Activated T-helper 2 cell treated with anti-CD3 and anti-CD28 coated beads, Interferon-gamma antibody, Interleukin-2, Interleukin-4, amounts not matched to agents 10 μg/mL and 5 μg/mL and 100 μg/mL, durations not matched to agents 14 hours and 24 hours and 36 hours (primary cell): ENCODE results near the gene ZMAT2. TPM values are rescaled to one million over a fixed set of nuclear protein-coding genes. Genes with fewer than 3 reads are reported as not detected.
"Not testable (repeated sequence)": the region's sequence is repeated elsewhere in the genome, so short reads cannot be mapped to it uniquely, and the experiment has no call there.

Experiments used
- DNase-seq: peaks from one replicate; pipeline ENCODE4 v3.0.0; 2021; ENCODE audit warnings: low spot score
- H3K27ac Mint-ChIP-seq: one replicate; pipeline ENCODE4 v1.8.0; 2021; ENCODE audit warnings: mixed read lengths
- H3K27me3 Mint-ChIP-seq: one replicate; pipeline ENCODE4 v1.8.0; 2021; ENCODE audit warnings: low read depth, mixed read lengths
- H3K36me3 Mint-ChIP-seq: one replicate; pipeline ENCODE4 v1.8.0; 2021; ENCODE audit warnings: low read depth, mixed read lengths
- H3K4me1 Mint-ChIP-seq: one replicate; pipeline ENCODE4 v1.8.0; 2021; ENCODE audit warnings: low read depth, mixed read lengths
- H3K4me3 Mint-ChIP-seq: one replicate; pipeline ENCODE4 v1.8.0; 2021; ENCODE audit warnings: low read depth, mild to moderate bottlenecking, moderate library complexity, mixed read lengths
- H3K9me3 Mint-ChIP-seq: one replicate; pipeline ENCODE4 v1.8.0; 2021; ENCODE audit warnings: mixed read lengths
- intact Hi-C: fragments of 100-400 bp; cut with micrococcal nuclease; formaldehyde crosslinking; loops from one replicate; pipeline ENCODE4 v1.15.1; 2023
- total RNA-seq: library from RNA; stranded (reverse); gene quantifications from 2 replicates; pipeline ENCODE4 v1.2.3, GENCODE V29; 2022

The ZMAT2 gene
- total RNA-seq, 1 donor from 2014 or later: 53.4 TPM

GRCh38 chr5:140677947-140678346 is 22.3 kb upstream of the ZMAT2 start:
- Mint-ChIP-seq H3K4me1 (peaks cover 4% of the 10 kb centered on the region), H3K27ac (no peak overlapping the region)

DNA sequence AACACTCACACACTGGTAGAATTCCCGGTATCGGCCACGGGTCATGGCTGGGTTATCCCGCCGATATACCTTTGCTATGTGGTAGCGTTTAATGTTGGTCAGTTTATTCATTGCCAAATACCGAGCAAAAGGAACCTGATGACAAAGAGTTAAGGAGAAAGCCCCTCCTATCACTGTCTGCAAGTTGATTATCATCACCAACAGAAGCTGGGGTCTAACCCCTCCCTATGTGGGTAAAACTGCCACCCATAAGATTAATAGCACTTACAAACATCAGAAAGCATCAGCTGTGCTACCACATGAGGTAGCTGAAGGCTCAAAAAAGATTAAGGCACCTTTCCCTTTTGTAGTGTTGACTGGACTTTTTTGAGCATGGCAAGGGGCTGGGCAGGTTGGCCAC is 21.3 kb upstream of the ZMAT2 start:
- peaks cover 71% of the 10 kb centered on the region for H3K36me3 Mint-ChIP-seq
- no peak for DNase-seq
- no peaks in the 10 kb centered on the region for H3K27me3 Mint-ChIP-seq
- no peak overlapping the region for H3K4me3 Mint-ChIP-seq
- intact Hi-C loops: no loop called here
- H3K9me3 Mint-ChIP-seq: no peaks in the 10 kb centered on the region
- H3K27ac Mint-ChIP-seq: no peak overlapping the region
- peaks cover 4% of the 10 kb centered on the region for H3K4me1 Mint-ChIP-seq

More at GRCh38 chr5:140677947-140678346, 22.3 kb upstream of the ZMAT2 start:
- H3K4me3 Mint-ChIP-seq: no peak overlapping the region
- no peaks in the 10 kb centered on the region for H3K9me3 Mint-ChIP-seq
- intact Hi-C loops: loop anchor here (2.0 kb wide), 1 partner anchor 13 kb away; the partner anchor contains the start of genes HARS1 and HARS2
- DNase-seq: no peak
- H3K36me3 Mint-ChIP-seq: peaks cover 72% of the 10 kb centered on the region
- H3K27me3 Mint-ChIP-seq: no peaks in the 10 kb centered on the region

- Mint-ChIP-seq H3K9me3 (no peaks in the 10 kb centered on the region), H3K36me3 (peaks cover 48% of the 10 kb centered on the region), H3K4me3 (peak overlapping the region; percentile 97), H3K4me1 (peaks cover 20% of the 10 kb centered on the region), H3K27me3 (no peaks in the 10 kb centered on the region), H3K27ac (peak overlapping the region; percentile 91)
- DNase-seq: no peak
- intact Hi-C loops: loop anchor here (2.0 kb wide), 4 partner anchors 14 to 290 kb away; partner anchors contain the start of genes ANKHD1 and TMCO6
Observed at GRCh38 chr5:140690376-140690932, 9.8 kb upstream of the ZMAT2 start.

- Mint-ChIP-seq H3K36me3 (peaks cover 55% of the 10 kb centered on the region), H3K27ac (peak within 1 kb of the TSS; percentile 91), H3K9me3 (no peaks in the 10 kb centered on the region), H3K27me3 (no peaks in the 10 kb centered on the region), H3K4me3 (peak within 1 kb of the TSS; percentile 97), H3K4me1 (peaks cover 20% of the 10 kb centered on the region)
- intact Hi-C loops: loop anchor here (1.0 to 2.0 kb wide), 8 partner anchors 9 to 290 kb away; partner anchors contain the start of genes ANKHD1, APBB3, IK and NDUFA2
- peak; percentile 79 for DNase-seq
Observed at GRCh38 chr5:140690941-140691924, 9.0 kb upstream of the ZMAT2 start, which contains the start of the genes HARS1 and HARS2. HARS1 (minus strand) TSS chr5:140691370; CDS start chr5:140691304, 66 bp downstream. HARS2 (plus strand) TSS chr5:140691455; CDS start chr5:140691649, 194 bp downstream.

- H3K36me3 Mint-ChIP-seq: peaks cover 70% of the 10 kb centered on the region
- H3K27me3 Mint-ChIP-seq: no peaks in the 10 kb centered on the region
- peaks cover 13% of the 10 kb centered on the region for H3K4me1 Mint-ChIP-seq
- no peak overlapping the region for H3K27ac Mint-ChIP-seq
- no peak for DNase-seq
- intact Hi-C loops: no loop called here
- no peak overlapping the region for H3K4me3 Mint-ChIP-seq
- no peaks in the 10 kb centered on the region for H3K9me3 Mint-ChIP-seq
Observed at GRCh38 chr5:140694276-140694675, 6.0 kb upstream of the ZMAT2 start.

- H3K27me3 Mint-ChIP-seq: no peaks in the 10 kb centered on the region
- DNase-seq: no peak
- no peaks in the 10 kb centered on the region for H3K9me3 Mint-ChIP-seq
- intact Hi-C loops: no loop called here
- no peak overlapping the region for H3K27ac Mint-ChIP-seq
- peaks cover 73% of the 10 kb centered on the region for H3K36me3 Mint-ChIP-seq
- H3K4me1 Mint-ChIP-seq: peaks cover 14% of the 10 kb centered on the region
- H3K4me3 Mint-ChIP-seq: no peak overlapping the region
Observed at GRCh38 chr5:140696891-140697492, 3.3 kb upstream of the ZMAT2 start.

GRCh38 chr5:140707812-140708211 is 7.6 kb downstream of the ZMAT2 start:
- H3K27ac Mint-ChIP-seq: no peak overlapping the region

GRCh38 chr5:140708787-140709186 is 8.5 kb downstream of the ZMAT2 start:
- H3K4me3 Mint-ChIP-seq, H3K27ac Mint-ChIP-seq, H3K27me3 Mint-ChIP-seq, DNase-seq, intact Hi-C loops, H3K9me3 Mint-ChIP-seq: not testable (repeated sequence)
- Mint-ChIP-seq H3K36me3 (peaks cover 36% of the 10 kb centered on the region), H3K4me1 (peaks cover 16% of the 10 kb centered on the region)

More at GRCh38 chr5:140707812-140708211, 7.6 kb downstream of the ZMAT2 start:
- H3K27me3 Mint-ChIP-seq: no peaks in the 10 kb centered on the region
- H3K4me1 Mint-ChIP-seq: peaks cover 15% of the 10 kb centered on the region
- H3K4me3 Mint-ChIP-seq: no peak overlapping the region
- peaks cover 44% of the 10 kb centered on the region for H3K36me3 Mint-ChIP-seq
- DNase-seq: no peak
- H3K9me3 Mint-ChIP-seq: no peaks in the 10 kb centered on the region
- intact Hi-C loops: no loop called here

- Mint-ChIP-seq H3K27me3 (no peaks in the 10 kb centered on the region), H3K9me3 (no peaks in the 10 kb centered on the region), H3K36me3 (peaks cover 15% of the 10 kb centered on the region), H3K4me1 (peaks cover 16% of the 10 kb centered on the region), H3K27ac (peak overlapping the region; percentile 91), H3K4me3 (peak overlapping the region; percentile 89)
- intact Hi-C loops: loop anchor here (1.0 to 5.0 kb wide), 7 partner anchors 11 to 459 kb away; partner anchors contain the start of genes SLC4A9, SRA1, TMCO6 and WDR55
- peak; percentile 88 for DNase-seq
Observed at GRCh38 chr5:140710899-140711552, 10.8 kb downstream of the ZMAT2 start.

DNA sequence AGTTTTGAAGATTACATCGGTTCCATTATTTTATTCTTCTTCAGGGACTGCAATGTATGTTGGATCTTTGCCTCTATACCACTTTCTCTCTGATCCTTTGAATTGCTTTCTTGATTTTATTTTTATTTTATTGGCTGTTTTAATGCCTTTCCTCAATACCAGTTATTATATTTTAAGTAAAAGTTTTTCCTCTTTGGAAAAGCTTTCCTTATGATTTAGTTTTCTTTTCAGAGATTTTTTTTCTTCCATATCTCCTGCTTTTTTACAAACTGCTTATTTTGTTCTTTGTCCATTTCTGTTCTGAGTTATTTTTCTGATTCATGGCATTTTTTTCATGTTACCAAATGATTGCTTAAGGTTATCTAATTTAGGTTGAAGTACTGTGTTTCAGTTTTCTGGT is 11.5 kb downstream of the ZMAT2 start:
- intact Hi-C loops: loop anchor here (1.0 to 5.0 kb wide), 7 partner anchors 11 to 459 kb away; partner anchors contain the start of genes SLC4A9, SRA1, TMCO6 and WDR55
- Mint-ChIP-seq H3K4me1 (peaks cover 16% of the 10 kb centered on the region), H3K27ac (no peak overlapping the region), H3K27me3 (no peaks in the 10 kb centered on the region), H3K9me3 (no peaks in the 10 kb centered on the region), H3K4me3 (peak overlapping the region; percentile 89), H3K36me3 (peaks cover 7% of the 10 kb centered on the region)
- no peak for DNase-seq

DNA sequence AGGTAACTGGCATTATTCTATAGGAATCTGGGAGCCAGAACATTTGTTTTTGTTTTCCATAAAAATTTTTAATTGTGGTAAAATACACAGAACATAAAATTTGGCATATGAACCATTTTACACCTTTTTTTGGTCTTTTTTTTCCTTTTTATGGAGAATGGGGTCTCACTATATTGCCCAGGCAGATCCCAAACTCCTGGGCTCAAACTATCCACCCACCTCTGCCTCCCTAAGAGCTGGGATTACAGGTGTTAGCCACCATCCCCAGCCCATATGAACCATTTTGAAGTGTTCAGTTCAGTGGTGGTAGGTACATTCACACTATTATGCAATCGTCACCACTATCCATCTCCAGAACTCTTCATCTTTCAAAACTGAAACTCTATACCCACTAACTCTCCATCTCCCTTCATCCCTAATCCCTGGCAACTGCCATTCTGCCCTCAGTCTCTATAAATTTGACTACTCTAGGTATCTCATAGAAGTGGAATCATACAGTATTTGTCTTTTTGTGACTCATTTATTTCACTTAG is 13.4 kb downstream of the ZMAT2 start:
- Mint-ChIP-seq H3K4me1 (peaks cover 18% of the 10 kb centered on the region), H3K27ac (no peak overlapping the region), H3K36me3 (no peaks in the 10 kb centered on the region), H3K4me3 (no peak overlapping the region), H3K9me3 (no peaks in the 10 kb centered on the region), H3K27me3 (no peaks in the 10 kb centered on the region)
- DNase-seq: no peak
- intact Hi-C loops: loop anchor here (5.0 kb wide), 2 partner anchors 351 to 461 kb away; partner anchors contain the start of gene SLC4A9

DNA sequence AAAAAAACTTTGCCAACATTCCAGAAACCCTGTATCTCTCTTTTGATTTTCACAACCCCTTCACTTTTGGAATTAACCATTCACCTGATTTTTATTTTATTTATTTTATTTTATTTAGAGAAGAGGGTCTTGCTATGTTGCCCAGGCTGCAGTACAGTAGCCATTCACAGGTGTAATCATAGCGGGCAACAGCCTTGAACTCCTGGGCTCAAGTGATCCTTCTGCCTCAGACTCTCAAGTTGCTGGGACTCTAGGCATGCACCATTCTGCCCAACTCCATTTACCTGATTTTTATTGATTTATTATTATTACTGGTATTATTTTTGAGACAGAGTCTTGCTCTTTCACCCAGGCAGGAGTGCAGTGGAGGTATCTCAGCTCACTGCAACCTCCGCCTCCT is 16.0 kb downstream of the ZMAT2 start:
- H3K27ac Mint-ChIP-seq, H3K4me3 Mint-ChIP-seq, intact Hi-C loops, H3K27me3 Mint-ChIP-seq, DNase-seq, H3K9me3 Mint-ChIP-seq, H3K36me3 Mint-ChIP-seq: not testable (repeated sequence)
- peaks cover 13% of the 10 kb centered on the region for H3K4me1 Mint-ChIP-seq
